GM19099 (cell line): ENCODE data around the gene CHST15.

ENCODE experiments used
- POLR2A ChIP-seq: IDR thresholded peaks from 3 replicates; pipeline ENCODE4 v1.6.1; 2011; ENCODE audit warnings: low read depth; ENCODE audit not compliant: insufficient read length; ENCODE audit errors: extremely low read depth

The CHST15 gene

GRCh38 chr10:124092860-124093773, at the start of gene CHST15:
CHST15 (minus strand) TSS chr10:124093598; CDS start chr10:124046212, 47,386 bp downstream.
- no peak for TF ChIP-seq POLR2A

- no peak for TF ChIP-seq POLR2A
These were observed 49.6 kb upstream of the CHST15 start for GRCh38 chr10:124142960-124143359.

- TF ChIP-seq POLR2A: no peak
These were observed 48.8 kb upstream of the CHST15 start for GRCh38 chr10:124142006-124142739.

GRCh38 chr10:124138883-124139348, 45.5 kb upstream of the CHST15 start:
- no peak for TF ChIP-seq POLR2A

GRCh38 chr10:124138195-124138882, 44.9 kb upstream of the CHST15 start:
- no peak for TF ChIP-seq POLR2A

- TF ChIP-seq POLR2A: no peak
These were observed 41.0 kb upstream of the CHST15 start for GRCh38 chr10:124134251-124134893.

- no peak for TF ChIP-seq POLR2A
These were observed 39.5 kb upstream of the CHST15 start for GRCh38 chr10:124132876-124133275.

- TF ChIP-seq POLR2A: no peak
These were observed 38.9 kb upstream of the CHST15 start for GRCh38 chr10:124132306-124132705.

- TF ChIP-seq POLR2A: no peak
These were observed 37.8 kb upstream of the CHST15 start for GRCh38 chr10:124131172-124131571.

- no peak for TF ChIP-seq POLR2A
These were observed 37.0 kb upstream of the CHST15 start for GRCh38 chr10:124130198-124130900.

- TF ChIP-seq POLR2A: no peak
These were observed 36.1 kb upstream of the CHST15 start for GRCh38 chr10:124129471-124129870.

GRCh38 chr10:124128811-124129145, 35.4 kb upstream of the CHST15 start:
- TF ChIP-seq POLR2A: no peak

GRCh38 chr10:124127965-124128810, 34.8 kb upstream of the CHST15 start:
- no peak for TF ChIP-seq POLR2A
